SK-N-SH (cell line): ENCODE results near the gene FAM20C. TPM values are rescaled to one million over a fixed set of nuclear protein-coding genes. Genes with fewer than 3 reads are reported as not detected.
"Not testable (repeated sequence)": the region's sequence is repeated elsewhere in the genome, so short reads cannot be mapped to it uniquely, and the experiment has no call there.

ENCODE experiments used
- CTCF ChIA-PET: fragments of 300-600, 350-600 bp; formaldehyde crosslinking; extraction: SDS; loops from one replicate; lab custom pipeline; 2021; lab: Yijun Ruan, JAX
- POLR2A ChIA-PET: fragments of 350-600 bp; sonication (Branson Sonifier 250); formaldehyde crosslinking; extraction: SDS; loops from one replicate; lab custom pipeline; 2020; ENCODE audit warnings: antibody characterized with exemption, inconsistent platforms; lab: Yijun Ruan, JAX
- DNase-seq: peaks from one replicate; pipeline ENCODE4 v3.0.0; 2012
- H2AFZ ChIP-seq: fragments of 200-600 bp; sonication (generic); 2 replicates; pipeline ENCODE4 v1.8.1; 2016; ENCODE audit warnings: antibody characterized with exemption, mild to moderate bottlenecking, low read depth
- H3F3A ChIP-seq: fragments of 200-600 bp; sonication (generic); replicated peaks from 2 replicates; pipeline ENCODE3; 2016; ENCODE audit warnings: antibody characterized with exemption, mild to moderate bottlenecking; ENCODE audit not compliant: insufficient read depth
- H3K27ac ChIP-seq, 2 experiments: fragments of 200-500 bp in 1 of 2; fragments of 200-600 bp in 1 of 2; sonication (Bioruptor generic) in 1 of 2; sonication (generic), shearing (Covaris generic) in 1 of 2; 2 replicates each; pipeline versions ENCODE4 v1.5.1 to v1.6.1; 2014 to 2016; ENCODE audit warnings: low read depth in 2 of 2, inconsistent platforms in 1 of 2, low read length in 1 of 2, mild to moderate bottlenecking in 1 of 2, mixed read lengths in 1 of 2
- H3K27me3 ChIP-seq: fragments of 200-600 bp; sonication (generic), shearing (Covaris generic); 2 replicates; pipeline ENCODE4 v1.6.1; 2016; ENCODE audit warnings: mixed run types; ENCODE audit not compliant: insufficient read depth
- H3K36me3 ChIP-seq, 2 experiments: fragments of 200-500 bp in 1 of 2; fragments of 200-600 bp in 1 of 2; sonication (Bioruptor generic) in 1 of 2; sonication (generic) in 1 of 2; replicated peaks in 1 of 2; 2 replicates each; pipeline versions ENCODE3 to v1.5.1; 2014 to 2016; ENCODE audit warnings: low read length in 1 of 2, mild to moderate bottlenecking in 1 of 2; ENCODE audit not compliant: insufficient read depth in 2 of 2, control insufficient read depth in 1 of 2
- H3K4me1 ChIP-seq, 2 experiments: fragments of 200-500 bp in 1 of 2; fragments of 200-600 bp in 1 of 2; sonication (Bioruptor generic) in 1 of 2; sonication (generic), shearing (Covaris generic) in 1 of 2; 2 replicates each; pipeline versions ENCODE4 v1.5.1 to v1.6.1; 2014 to 2016; ENCODE audit warnings: low read depth in 1 of 2, low read length in 1 of 2, mixed run types in 1 of 2; ENCODE audit not compliant: insufficient read depth in 2 of 2, control insufficient read depth in 1 of 2
- H3K4me2 ChIP-seq: fragments of 200-600 bp; sonication (generic), shearing (Covaris generic); 2 replicates; pipeline ENCODE4 v1.6.1; 2017; ENCODE audit warnings: mixed run types
- H3K4me3 ChIP-seq, 2 experiments: fragments of 200-500 bp in 1 of 2; fragments of 200-600 bp in 1 of 2; sonication (Bioruptor generic) in 1 of 2; sonication (generic), shearing (Covaris generic) in 1 of 2; 2 replicates each; pipeline versions ENCODE4 v1.5.1 to v1.8.1; 2014 to 2016; ENCODE audit warnings: low read depth in 2 of 2, inconsistent platforms in 1 of 2, low read length in 1 of 2, mild to moderate bottlenecking in 1 of 2, mixed read lengths in 1 of 2, moderate library complexity in 1 of 2
- H3K79me2 ChIP-seq: fragments of 200-600 bp; sonication (generic); 2 replicates; pipeline ENCODE4 v1.8.1; 2017; ENCODE audit warnings: mild to moderate bottlenecking; ENCODE audit not compliant: insufficient read depth
- H3K9ac ChIP-seq: fragments of 200-600 bp; sonication (generic); 2 replicates; pipeline ENCODE4 v1.6.1; 2017; ENCODE audit warnings: mixed run types
- H3K9me2 ChIP-seq: fragments of 200-600 bp; sonication (generic); 2 replicates; pipeline ENCODE4 v1.6.1; 2017; ENCODE audit warnings: mixed run types
- H3K9me3 ChIP-seq: fragments of 200-600 bp; sonication (generic); 2 replicates; pipeline ENCODE4 v1.6.1; 2017; ENCODE audit warnings: mixed run types, mild to moderate bottlenecking, moderate library complexity
- H4K20me1 ChIP-seq: fragments of 200-600 bp; sonication (generic); 2 replicates; pipeline ENCODE4 v1.6.1; 2017; ENCODE audit warnings: mild to moderate bottlenecking, mixed run types; ENCODE audit not compliant: insufficient read depth
- GATA2 ChIP-seq: sonication (generic); formaldehyde crosslinking; IDR thresholded peaks from 2 replicates; pipeline ENCODE4 v1.5.0; 2020; ENCODE audit warnings: mild to moderate bottlenecking, missing genetic modification reagents
- NFIC ChIP-seq: IDR thresholded peaks from 2 replicates; pipeline ENCODE4 v1.4.0; 2012; ENCODE audit warnings: borderline replicate concordance
- RXRA ChIP-seq: IDR thresholded peaks from 2 replicates; pipeline ENCODE4 v1.4.0; 2012; ENCODE audit warnings: low read depth, mild to moderate bottlenecking, borderline replicate concordance
- SMC3 ChIP-seq: IDR thresholded peaks from 2 replicates; pipeline ENCODE4 v1.6.1; 2012; ENCODE audit warnings: low read depth, low read length, improper control_type of control experiment
- TEAD4 ChIP-seq: IDR thresholded peaks from 2 replicates; pipeline ENCODE4 v1.4.0; 2012; ENCODE audit warnings: mild to moderate bottlenecking, borderline replicate concordance; ENCODE audit not compliant: insufficient read depth
- YY1 ChIP-seq: IDR thresholded peaks from 2 replicates; pipeline ENCODE4 v1.4.0; 2012; ENCODE audit warnings: low read depth, mild to moderate bottlenecking
- WGBS: methylation state at CpG from one replicate; pipeline ENCODE4 v1.1.6; 2017; ENCODE audit warnings: low lambda C conversion rate; 5-methylcytosine and 5-hydroxymethylcytosine counted together
- polyA plus RNA-seq, 3 experiments: library from polyadenylated mRNA; depleted of rRNA; stranded (reverse); fragments of >200 nt; gene quantifications; 2 replicates each; pipeline ENCODE4 v1.2.3, GENCODE V29; 2012
- TF ChIP-seq, protein P1 (sequence below): fragments of 150-350 bp; IDR thresholded peaks from 2 replicates; pipeline ENCODE4 v1.6.1; 2016; ENCODE audit warnings: mild to moderate bottlenecking, low read depth, low read length

The FAM20C gene
- polyA plus RNA-seq, 1 of the 3 experiments (the other 2 are of a cell fraction) = 12.7 TPM

GRCh38 chr7:295155-296154, 103.1 kb downstream of the FAM20C start (continued):
- TF ChIP-seq, protein P1, sequence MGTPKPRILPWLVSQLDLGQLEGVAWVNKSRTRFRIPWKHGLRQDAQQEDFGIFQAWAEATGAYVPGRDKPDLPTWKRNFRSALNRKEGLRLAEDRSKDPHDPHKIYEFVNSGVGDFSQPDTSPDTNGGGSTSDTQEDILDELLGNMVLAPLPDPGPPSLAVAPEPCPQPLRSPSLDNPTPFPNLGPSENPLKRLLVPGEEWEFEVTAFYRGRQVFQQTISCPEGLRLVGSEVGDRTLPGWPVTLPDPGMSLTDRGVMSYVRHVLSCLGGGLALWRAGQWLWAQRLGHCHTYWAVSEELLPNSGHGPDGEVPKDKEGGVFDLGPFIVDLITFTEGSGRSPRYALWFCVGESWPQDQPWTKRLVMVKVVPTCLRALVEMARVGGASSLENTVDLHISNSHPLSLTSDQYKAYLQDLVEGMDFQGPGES = no peak
- TF ChIP-seq, all 33 proteins: peak for 0

- CTCF ChIA-PET = no interaction called here
- WGBS = 9% methylated on average over 17 of the region's 20 CpGs
- Histone ChIP-seq H3K4me3 (no peak overlapping the region), H3K9ac (no peak overlapping the region), H2AFZ (no peak overlapping the region), H3K9me2 (no peaks in the 10 kb centered on the region), H3K4me1 (no peaks in the 10 kb centered on the region), H3F3A (no peaks in the 10 kb centered on the region), H3K9me3 (no peaks in the 10 kb centered on the region), H4K20me1 (peaks cover 3% of the 10 kb centered on the region; the same call in 1 of the 2 replicates), H3K27ac (no peak overlapping the region), H3K79me2 (no peaks in the 10 kb centered on the region), H3K27me3 (peaks cover 66% of the 10 kb centered on the region), H3K4me2 (no peak overlapping the region)
- POLR2A ChIA-PET = no interaction called here
- DNase-seq = no peak
- TF ChIP-seq GATA2 (CRISPR knock-in tag) = no peak
- no peak for TF ChIP-seq SMC3
- no peak for TF ChIP-seq YY1
- TF ChIP-seq TEAD4 = no peak
- no peak for TF ChIP-seq NFIC
- no peak for TF ChIP-seq RXRA
- TF ChIP-seq, all 33 proteins: peak for 0
- no peaks in the 10 kb centered on the region for H3K36me3 ChIP-seq
Observed at GRCh38 chr7:296373-296945, 104.1 kb downstream of the FAM20C start.

DNA sequence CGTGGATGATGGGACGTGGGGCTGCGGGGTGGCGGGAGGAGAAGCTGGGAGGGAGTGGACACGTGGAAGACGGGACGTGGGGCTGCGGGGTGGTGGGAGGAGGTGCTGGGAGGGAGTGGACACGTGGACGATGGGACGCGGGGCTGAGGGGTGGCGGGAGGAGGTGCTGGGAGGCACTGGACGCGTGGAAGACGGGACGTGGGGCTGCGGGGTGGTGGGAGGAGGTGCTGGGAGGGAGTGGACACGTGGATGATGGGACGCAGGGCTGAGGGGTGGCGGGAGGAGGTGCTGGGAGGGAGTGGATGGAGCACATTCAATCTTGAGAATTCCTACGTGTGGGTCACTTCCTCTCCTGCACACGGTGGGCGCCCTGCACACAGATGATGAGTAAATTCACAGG, 104.8 kb downstream of the FAM20C start:
- H3K79me2 ChIP-seq, H3K27ac ChIP-seq, H4K20me1 ChIP-seq, H3K4me2 ChIP-seq, H3K4me1 ChIP-seq, H3K36me3 ChIP-seq, H3K9ac ChIP-seq, H3K9me2 ChIP-seq, H2AFZ ChIP-seq, DNase-seq, POLR2A ChIA-PET, H3F3A ChIP-seq, H3K4me3 ChIP-seq, H3K9me3 ChIP-seq: not testable (repeated sequence)
- H3K27me3 ChIP-seq = peaks cover 59% of the 10 kb centered on the region
- WGBS = 32% methylated on average over 19 of the region's 24 CpGs
- CTCF ChIA-PET = interaction anchor here (0.7 to 1.5 kb wide), 4 partner anchors 25 to 478 kb away, joined by 3 to 5 read pairs (median 4); no protein-coding TSS in a partner anchor
